ENCODE results near the gene TRIM32. TPM values are rescaled to one million over a fixed set of nuclear protein-coding genes. Genes with fewer than 3 reads are reported as not detected.

TRIM32 gene
- total and polyA plus RNA-seq, 8 donors: 2.4 to 18.2 (median 8.1) TPM

DNA sequence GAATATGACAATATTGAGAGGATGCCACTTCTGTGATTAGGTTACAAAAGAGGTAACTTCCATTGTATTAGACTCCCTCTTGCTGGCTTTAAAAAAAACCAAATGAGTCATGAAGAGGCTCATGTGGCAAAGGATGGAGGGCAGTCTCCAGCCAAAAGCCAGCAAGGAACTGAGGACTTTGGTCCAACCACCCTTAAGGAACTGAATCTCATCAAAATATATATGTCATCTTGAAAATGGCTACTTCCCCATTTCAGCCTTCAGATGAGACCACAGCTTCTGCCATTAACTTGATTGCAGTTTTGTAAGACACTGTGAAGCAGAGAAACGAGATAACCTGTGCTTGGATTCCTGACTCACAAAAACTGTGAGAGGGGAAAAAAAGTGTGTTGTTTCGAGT is 15.5 kb upstream of the TRIM32 start:
- Histone ChIP-seq H3K27ac (no peak overlapping the region), H3K9me3 (no peaks in the 10 kb centered on the region), H3K27me3 (no peaks in the 10 kb centered on the region), H3K4me3 (no peak overlapping the region), H3K36me3 (no peaks in the 10 kb centered on the region), H3K4me1 (no peaks in the 10 kb centered on the region)
- DNase-seq: no peak
- FAIRE-seq: no peak
- ATAC-seq: no peak
- intact Hi-C loops (cut with DNase I): no loop called here
- 84 to 85% methylated on average over 2 of the region's 2 CpGs for WGBS, 2 donors
- TF ChIP-seq, protein P1, sequence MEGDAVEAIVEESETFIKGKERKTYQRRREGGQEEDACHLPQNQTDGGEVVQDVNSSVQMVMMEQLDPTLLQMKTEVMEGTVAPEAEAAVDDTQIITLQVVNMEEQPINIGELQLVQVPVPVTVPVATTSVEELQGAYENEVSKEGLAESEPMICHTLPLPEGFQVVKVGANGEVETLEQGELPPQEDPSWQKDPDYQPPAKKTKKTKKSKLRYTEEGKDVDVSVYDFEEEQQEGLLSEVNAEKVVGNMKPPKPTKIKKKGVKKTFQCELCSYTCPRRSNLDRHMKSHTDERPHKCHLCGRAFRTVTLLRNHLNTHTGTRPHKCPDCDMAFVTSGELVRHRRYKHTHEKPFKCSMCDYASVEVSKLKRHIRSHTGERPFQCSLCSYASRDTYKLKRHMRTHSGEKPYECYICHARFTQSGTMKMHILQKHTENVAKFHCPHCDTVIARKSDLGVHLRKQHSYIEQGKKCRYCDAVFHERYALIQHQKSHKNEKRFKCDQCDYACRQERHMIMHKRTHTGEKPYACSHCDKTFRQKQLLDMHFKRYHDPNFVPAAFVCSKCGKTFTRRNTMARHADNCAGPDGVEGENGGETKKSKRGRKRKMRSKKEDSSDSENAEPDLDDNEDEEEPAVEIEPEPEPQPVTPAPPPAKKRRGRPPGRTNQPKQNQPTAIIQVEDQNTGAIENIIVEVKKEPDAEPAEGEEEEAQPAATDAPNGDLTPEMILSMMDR (IDR thresholded peaks at IDR 0.05): no peak

DNA sequence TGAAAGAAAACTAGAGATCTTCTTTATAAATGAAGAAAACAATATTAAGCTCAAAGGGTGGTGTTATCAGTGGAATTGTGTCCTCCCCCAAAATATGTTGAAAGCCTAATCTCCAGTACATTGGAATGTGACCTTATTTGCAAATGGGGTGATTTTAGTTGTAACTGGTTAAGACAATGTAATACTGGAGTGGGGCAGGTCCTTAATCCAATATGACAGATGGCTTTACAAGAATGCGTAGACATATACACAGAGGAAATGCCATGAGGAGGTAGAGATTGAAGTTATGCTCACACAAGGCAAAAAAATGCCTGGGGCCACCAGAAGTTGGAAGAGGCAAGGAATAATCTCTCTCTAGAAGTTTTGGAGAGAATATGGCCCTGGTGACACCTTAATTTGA is 13.7 kb upstream of the TRIM32 start:
- no peaks in the 10 kb centered on the region for H3K36me3 ChIP-seq
- H3K27ac ChIP-seq: no peak overlapping the region
- no peaks in the 10 kb centered on the region for H3K27me3 ChIP-seq
- FAIRE-seq (no peak), DNase-seq (no peak), ATAC-seq (no peak)
- TF ChIP-seq, protein P1 (IDR thresholded peaks at IDR 0.05): no peak
- 53 to 96% methylated on average over 1 of the region's 1 CpG for WGBS, 2 donors
- H3K9me3 ChIP-seq: no peaks in the 10 kb centered on the region
- no peak overlapping the region for H3K4me3 ChIP-seq
- intact Hi-C loops (cut with DNase I): no loop called here
- H3K4me1 ChIP-seq: no peaks in the 10 kb centered on the region

DNA sequence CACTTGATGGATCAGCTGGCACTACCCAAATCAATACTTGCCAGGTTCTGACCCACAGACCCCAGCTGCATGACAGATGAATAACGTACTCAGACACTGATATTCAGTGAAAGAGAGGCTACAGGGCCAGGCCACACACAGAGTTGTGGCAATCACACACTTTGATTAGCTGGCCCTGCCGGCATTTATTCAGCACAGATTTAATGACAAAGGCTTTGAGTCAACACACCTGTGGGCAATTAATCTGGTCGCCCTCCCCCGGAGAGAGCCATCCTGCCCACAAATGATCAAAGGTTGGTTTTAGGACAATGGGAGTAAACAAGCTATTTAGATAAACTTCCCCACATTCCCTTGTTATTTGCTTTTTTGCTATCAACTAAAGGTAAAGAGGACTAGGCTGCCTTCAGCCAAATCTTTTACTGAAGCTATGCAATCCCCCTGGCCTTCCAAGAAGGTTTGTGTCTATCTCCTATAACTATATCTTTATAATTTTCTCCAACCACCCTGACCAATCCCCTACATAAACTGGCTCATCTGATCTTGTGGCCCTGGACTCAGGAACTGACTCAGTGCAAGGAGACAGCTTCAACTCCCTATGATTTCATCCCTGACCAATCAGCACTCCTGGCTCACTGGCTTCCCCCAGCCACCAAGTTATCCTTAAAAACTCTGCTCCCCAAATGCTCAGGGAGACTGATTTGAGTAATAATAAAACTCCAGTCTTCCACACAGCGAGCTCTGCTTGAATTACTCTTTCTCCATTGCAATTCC is 12.7 kb upstream of the TRIM32 start:
- 87 to 89% methylated on average over 5 of the region's 5 CpGs for WGBS, 2 donors
- Histone ChIP-seq H3K27me3 (no peaks in the 10 kb centered on the region), H3K27ac (no peak overlapping the region), H3K9me3 (no peaks in the 10 kb centered on the region), H3K4me1 (no peaks in the 10 kb centered on the region), H3K36me3 (no peaks in the 10 kb centered on the region), H3K4me3 (no peak overlapping the region)
- intact Hi-C loops (cut with DNase I): no loop called here
- DNase-seq (no peak), FAIRE-seq (no peak), ATAC-seq (no peak)
- TF ChIP-seq, protein P1 (IDR thresholded peaks at IDR 0.05): no peak

DNA sequence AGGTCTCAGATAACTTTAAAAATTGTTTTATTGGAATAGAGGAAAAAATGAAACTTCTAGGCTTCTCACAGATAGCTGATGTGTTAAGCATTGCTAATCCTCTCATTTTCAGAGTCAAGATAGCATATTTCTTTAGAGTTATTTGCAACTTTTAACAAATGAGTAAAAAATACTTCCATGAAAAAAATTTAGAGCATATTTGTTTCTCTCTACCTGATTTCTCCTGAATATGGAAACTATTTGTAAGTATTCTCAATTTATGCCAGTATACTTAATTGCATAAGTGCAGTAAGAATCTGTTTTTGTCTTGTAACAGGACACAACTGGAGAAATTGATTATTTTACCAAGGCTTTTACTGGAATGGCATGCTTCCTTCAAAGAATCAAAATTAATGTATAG is 3.6 kb upstream of the TRIM32 start:
- no peak overlapping the region for H3K27ac ChIP-seq
- no peak for ATAC-seq
- no peaks in the 10 kb centered on the region for H3K27me3 ChIP-seq
- TF ChIP-seq, protein P1 (IDR thresholded peaks at IDR 0.05): no peak
- intact Hi-C loops (cut with DNase I): no loop called here
- no peak for DNase-seq
- H3K4me1 ChIP-seq: peaks cover 7 to 14% (median 11%) of the 10 kb centered on the region in 3 donors
- FAIRE-seq: no peak
- H3K9me3 ChIP-seq: no peaks in the 10 kb centered on the region
- H3K4me3 ChIP-seq: no peak overlapping the region
- H3K36me3 ChIP-seq: no peaks in the 10 kb centered on the region

DNA sequence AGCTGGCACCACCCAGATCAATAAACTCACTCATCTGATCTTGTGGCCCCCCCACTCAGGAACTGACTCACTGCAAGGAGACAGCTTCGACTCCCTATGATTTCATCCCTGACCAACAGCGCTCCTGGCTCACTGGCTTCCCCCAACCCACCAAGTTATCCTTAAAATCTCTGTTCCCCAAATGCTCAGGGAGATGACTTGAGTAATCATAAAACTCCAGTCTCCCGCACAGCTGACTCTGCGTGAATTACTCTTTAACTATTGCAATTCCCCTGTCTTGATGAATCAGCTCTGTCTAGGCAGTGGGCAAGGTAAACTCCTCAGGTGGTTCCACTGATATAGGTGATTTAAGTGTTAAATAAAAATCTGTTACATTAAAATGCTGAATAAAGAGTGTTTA is 1.9 kb upstream of the TRIM32 start:
- no peaks in the 10 kb centered on the region for H3K36me3 ChIP-seq
- 84 to 87% methylated on average over 4 of the region's 4 CpGs for WGBS, 2 donors
- H3K9me3 ChIP-seq: no peaks in the 10 kb centered on the region
- no peak for FAIRE-seq
- intact Hi-C loops (cut with DNase I): no loop called here
- no peak for DNase-seq
- H3K4me1 ChIP-seq: peaks cover 7 to 16% (median 16%) of the 10 kb centered on the region in 3 donors
- no peak overlapping the region for H3K27ac ChIP-seq
- TF ChIP-seq, protein P1 (IDR thresholded peaks at IDR 0.05): no peak
- no peak overlapping the region for H3K4me3 ChIP-seq
- ATAC-seq: no peak
- no peaks in the 10 kb centered on the region for H3K27me3 ChIP-seq
